AG04449 (cell line): ENCODE results near the gene RETREG3.
"Not testable (repeated sequence)": the region's sequence is repeated elsewhere in the genome, so short reads cannot be mapped to it uniquely, and the experiment has no call there.

ENCODE experiments used
- CTCF ChIA-PET: fragments of 350-600 bp; formaldehyde crosslinking; extraction: SDS; loops from one replicate; lab custom pipeline; 2021; ENCODE audit warnings: antibody characterized with exemption; lab: Yijun Ruan, JAX
- POLR2A ChIA-PET: fragments of 400-600, 350-600 bp; formaldehyde crosslinking; extraction: SDS; loops from one replicate; lab custom pipeline; 2020; ENCODE audit warnings: antibody characterized with exemption, inconsistent platforms; lab: Yijun Ruan, JAX
- DNase-seq: peaks from one replicate; pipeline ENCODE4 v3.0.0-alpha.2; 2010; ENCODE audit warnings: low read depth, low spot score
- H3K4me3 ChIP-seq: 2 replicates; pipeline ENCODE4 v1.5.1; 2011; ENCODE audit warnings: low read depth, mild to moderate bottlenecking, control low read depth, low read length
- TF ChIP-seq, protein P1 (sequence below): IDR thresholded peaks from one replicate; pipeline ENCODE4 v1.5.1; 2011; ENCODE audit warnings: mild to moderate bottlenecking, moderate library complexity, low read length, control low read depth, inconsistent platforms; ENCODE audit not compliant: insufficient read depth; ENCODE audit errors: missing control alignments

RETREG3 gene

DNA sequence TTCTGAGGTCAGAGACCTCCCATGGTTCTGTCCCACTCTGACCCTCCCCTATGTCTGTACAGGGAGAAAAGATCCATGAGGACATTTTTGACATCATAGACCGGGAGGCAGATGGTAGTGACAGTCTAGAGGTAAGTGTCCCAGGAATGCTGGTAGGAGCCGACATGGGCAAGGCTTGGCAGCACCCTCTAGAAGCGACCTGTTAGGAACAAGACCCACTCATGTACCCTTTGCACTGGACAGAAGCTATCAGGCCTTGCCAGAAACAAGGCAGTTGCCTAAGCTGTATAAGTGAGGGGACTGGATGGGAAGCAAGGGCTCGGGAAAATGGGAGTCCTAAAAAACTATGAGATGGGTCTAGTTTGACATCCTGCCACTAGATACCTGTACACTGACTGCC, 2.8 kb upstream of the RETREG3 start:
- TF ChIP-seq, protein P1, sequence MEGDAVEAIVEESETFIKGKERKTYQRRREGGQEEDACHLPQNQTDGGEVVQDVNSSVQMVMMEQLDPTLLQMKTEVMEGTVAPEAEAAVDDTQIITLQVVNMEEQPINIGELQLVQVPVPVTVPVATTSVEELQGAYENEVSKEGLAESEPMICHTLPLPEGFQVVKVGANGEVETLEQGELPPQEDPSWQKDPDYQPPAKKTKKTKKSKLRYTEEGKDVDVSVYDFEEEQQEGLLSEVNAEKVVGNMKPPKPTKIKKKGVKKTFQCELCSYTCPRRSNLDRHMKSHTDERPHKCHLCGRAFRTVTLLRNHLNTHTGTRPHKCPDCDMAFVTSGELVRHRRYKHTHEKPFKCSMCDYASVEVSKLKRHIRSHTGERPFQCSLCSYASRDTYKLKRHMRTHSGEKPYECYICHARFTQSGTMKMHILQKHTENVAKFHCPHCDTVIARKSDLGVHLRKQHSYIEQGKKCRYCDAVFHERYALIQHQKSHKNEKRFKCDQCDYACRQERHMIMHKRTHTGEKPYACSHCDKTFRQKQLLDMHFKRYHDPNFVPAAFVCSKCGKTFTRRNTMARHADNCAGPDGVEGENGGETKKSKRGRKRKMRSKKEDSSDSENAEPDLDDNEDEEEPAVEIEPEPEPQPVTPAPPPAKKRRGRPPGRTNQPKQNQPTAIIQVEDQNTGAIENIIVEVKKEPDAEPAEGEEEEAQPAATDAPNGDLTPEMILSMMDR: no peak
- no peak for DNase-seq
- POLR2A ChIA-PET: no interaction called here

DNA sequence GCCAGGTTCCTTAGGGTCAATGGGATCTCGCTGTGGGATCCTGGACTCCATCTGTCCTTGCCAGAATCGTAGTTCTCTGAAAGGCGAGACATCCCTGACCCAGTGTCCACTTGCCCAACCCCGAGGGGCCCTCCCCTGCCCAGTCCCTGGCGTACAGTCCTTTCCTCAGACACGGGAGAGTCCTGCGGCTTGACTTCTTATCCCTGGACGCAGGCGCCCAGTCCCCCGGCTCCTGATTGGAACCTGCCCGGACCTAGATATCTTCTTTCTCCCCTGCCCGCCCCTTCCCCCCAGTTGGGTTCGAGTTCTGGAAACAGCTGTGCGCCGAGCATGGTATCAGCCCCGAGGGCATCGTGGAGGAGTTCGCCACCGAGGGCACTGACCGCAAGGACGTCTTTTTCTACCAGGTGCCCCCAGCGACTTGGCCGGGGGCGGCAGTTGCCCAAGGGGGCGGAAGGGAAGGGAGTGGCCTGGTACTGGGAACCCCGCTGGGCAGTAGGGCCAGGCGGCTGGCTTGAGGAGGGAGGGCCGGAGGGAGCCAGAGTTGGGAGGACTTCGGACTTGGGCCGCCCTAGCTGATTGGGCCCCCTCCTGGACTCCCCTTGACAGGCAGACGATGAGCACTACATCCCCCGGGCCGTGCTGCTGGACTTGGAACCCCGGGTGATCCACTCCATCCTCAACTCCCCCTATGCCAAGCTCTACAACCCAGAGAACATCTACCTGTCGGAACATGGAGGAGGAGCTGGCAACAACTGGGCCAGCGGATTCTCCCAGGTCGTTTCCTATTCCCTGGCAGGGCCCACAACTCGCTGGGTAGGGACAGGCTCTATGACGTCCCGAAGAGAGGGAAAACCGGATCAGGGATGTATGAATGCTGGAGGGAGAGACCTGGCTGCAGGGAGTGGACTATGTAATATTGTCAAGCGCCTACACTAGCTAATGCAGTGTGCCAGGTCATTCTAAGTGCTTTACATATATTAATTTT, 934 bp upstream of the RETREG3 start:
- CTCF ChIA-PET: interaction anchor here (1.0 to 2.5 kb wide), 8 partner anchors 9 to 153 kb away, joined by 3 to 8 read pairs (median 5); no protein-coding TSS in a partner anchor
- POLR2A ChIA-PET: interaction anchor here (0.8 to 2.0 kb wide), 6 partner anchors 8 to 73 kb away, joined by 3 to 11 read pairs (median 4); partner anchors contain the start of genes PLEKHH3 and PSMC3IP
- not testable (repeated sequence) for DNase-seq
- peak overlapping the region; percentile 89 for H3K4me3 ChIP-seq

More for the DNA sequence above, 2.8 kb upstream of the RETREG3 start:
- CTCF ChIA-PET: interaction anchor here (1.0 kb wide), 1 partner anchor 69 kb away, joined by 4 read pairs; no protein-coding TSS in a partner anchor
- H3K4me3 ChIP-seq: no peak overlapping the region

DNA sequence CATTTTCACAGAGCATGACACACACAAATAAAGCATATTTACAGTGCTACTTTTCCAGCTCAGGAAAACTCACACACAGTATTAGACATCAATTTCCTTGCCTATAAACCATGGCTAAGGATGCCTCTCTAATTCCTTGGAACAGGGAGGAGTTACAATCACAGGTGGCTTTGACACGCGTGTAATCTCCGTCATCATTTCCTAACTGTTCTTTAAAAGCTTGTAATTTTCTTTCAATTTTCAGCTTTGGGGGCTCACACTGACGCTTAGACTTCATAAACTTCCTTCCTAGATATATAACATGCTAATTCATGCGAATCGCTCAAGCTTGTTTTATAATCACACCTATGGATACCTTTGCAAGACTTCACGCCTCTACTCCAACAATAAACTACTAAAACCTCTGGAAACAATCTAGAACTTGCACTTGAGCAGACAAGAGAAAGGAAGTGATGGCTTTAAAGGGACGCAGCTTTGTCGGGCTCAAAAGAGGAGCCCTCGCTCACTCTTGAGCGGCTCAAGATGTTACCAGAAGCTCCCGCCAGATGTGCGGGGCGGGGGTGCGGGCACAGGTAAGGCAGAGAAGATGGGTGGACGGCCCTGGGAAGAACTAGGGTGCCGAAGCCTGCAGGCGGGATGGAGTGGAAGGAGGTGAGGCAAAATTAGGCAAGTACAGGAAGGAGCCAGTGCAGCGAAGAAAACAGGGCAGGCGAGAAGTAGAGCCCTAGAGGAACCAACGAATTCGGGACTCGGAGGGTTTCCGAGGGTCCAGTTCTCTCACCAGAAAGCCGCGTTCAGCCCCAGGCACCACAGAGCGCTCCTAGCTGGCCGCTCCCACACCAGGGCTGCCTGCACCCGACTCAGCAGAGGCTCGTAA, 631 bp downstream of the RETREG3 start:
- CTCF ChIA-PET: interaction anchor here (0.6 to 2.5 kb wide), 14 partner anchors 9 to 591 kb away, joined by 3 to 19 read pairs (median 5); partner anchors contain the start of genes PLEKHH3, PSMC3IP and RAMP2
- peak overlapping the region; percentile 96 for H3K4me3 ChIP-seq
- TF ChIP-seq, protein P1: no peak
- DNase-seq: no peak
- POLR2A ChIA-PET: interaction anchor here (1.1 to 2.0 kb wide), 6 partner anchors 10 to 75 kb away, joined by 3 to 11 read pairs (median 6); partner anchors contain the start of genes PLEKHH3 and PSMC3IP

DNA sequence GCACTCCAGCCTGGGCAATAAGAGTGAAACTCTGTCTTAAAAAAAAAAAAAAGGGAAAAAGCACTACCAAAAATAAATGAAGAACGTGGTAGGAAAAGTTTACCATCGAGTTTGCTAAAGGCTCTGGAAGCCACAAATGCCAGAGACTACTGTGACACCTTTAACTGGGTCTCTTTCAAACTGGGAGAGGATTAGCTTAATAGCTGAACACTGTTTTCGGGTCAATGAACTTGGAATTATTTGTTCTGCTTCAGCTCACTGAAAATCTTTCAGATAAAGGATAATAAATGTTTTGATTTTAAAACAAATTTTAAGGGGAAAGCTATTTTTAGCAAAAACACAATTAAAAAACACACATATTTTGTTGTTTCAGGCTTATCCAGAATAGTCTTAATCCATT, 1.4 kb downstream of the RETREG3 start:
- H3K4me3 ChIP-seq: peak overlapping the region; percentile 96
- POLR2A ChIA-PET: interaction anchor here (2.0 kb wide), 1 partner anchor 30 kb away, joined by 6 read pairs; the partner anchor contains the start of gene PSMC3IP
- CTCF ChIA-PET: interaction anchor here (0.6 to 2.5 kb wide), 8 partner anchors 27 to 590 kb away, joined by 3 to 19 read pairs (median 4); partner anchors contain the start of genes PLEKHH3, PSMC3IP and RAMP2
- TF ChIP-seq, protein P1: no peak
- no peak for DNase-seq

DNA sequence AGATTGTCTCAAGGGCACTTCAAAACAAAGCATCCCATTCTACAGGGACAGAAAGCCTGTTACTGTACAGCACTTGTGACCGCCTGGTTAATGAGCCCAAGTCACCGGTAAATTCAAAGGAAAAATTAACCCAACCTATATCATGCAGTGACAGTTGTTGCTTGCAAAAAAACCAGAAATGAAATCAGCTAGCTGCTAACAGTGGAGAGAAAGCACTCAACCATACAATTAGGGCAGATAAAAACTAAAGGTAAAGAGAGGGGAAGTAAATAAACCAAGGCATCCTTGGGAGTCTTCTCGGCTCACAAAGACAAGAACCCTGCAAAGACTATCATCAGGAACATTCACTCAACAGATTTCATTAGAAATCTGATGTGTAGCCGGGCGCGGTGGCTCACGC, 5.9 kb downstream of the RETREG3 start:
- no peak for DNase-seq
- TF ChIP-seq, protein P1: no peak
- H3K4me3 ChIP-seq: no peak overlapping the region
- POLR2A ChIA-PET: no interaction called here
- CTCF ChIA-PET: interaction anchor here (3.2 kb wide), 1 partner anchor 25 kb away, joined by 18 read pairs; the partner anchor contains the start of gene PSMC3IP

DNA sequence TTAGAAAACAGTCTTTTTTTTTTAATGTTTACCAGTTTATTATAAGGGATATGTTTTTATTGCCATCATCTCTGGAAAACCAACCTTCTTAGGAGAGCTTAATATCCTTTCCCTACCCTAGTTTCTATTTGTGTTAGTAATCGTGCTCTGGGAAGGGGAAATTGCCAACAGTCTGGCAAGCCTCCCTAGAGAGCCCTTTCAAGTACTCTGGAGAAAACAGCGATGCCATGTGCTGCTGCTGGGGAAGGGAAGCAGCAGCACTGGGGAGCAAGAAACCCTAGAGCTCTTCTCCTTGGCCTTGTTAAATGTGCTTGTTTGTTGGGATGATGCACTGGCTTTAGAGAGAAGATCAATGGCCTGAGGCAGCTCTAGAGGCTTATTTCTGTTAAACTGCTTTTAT, 10.3 kb downstream of the RETREG3 start:
- DNase-seq: no peak
- TF ChIP-seq, protein P1: no peak
- POLR2A ChIA-PET: interaction anchor here (0.9 kb wide), 1 partner anchor 11 kb away, joined by 3 read pairs; the partner anchor contains the start of genes RETREG3 and TUBG1
- CTCF ChIA-PET: interaction anchor here (0.8 to 2.5 kb wide), 4 partner anchors 10 to 21 kb away, joined by 3 to 8 read pairs (median 7); partner anchors contain the start of genes PSMC3IP, RETREG3 and TUBG1
- H3K4me3 ChIP-seq: no peak overlapping the region
